Activated CD4-positive, alpha-beta T cell treated with anti-CD3 and anti-CD28 coated beads, Interleukin-2, amount 10 ng/mL, durations not matched to agents 7 days and 5 days (primary cell): ENCODE data around the gene SCAF8. TPM values are rescaled to one million over a fixed set of nuclear protein-coding genes. Genes with fewer than 3 reads are reported as not detected.

ENCODE experiments used
- CTCF ChIA-PET: fragments of 350-600 bp; sonication (Branson Sonifier 250); formaldehyde crosslinking; loops from one replicate; lab custom pipeline; 2021; ENCODE audit warnings: antibody characterized with exemption; lab: Charles Lee
- POLR2A ChIA-PET: fragments of 350-600 bp; sonication (Branson Sonifier 250); formaldehyde crosslinking; loops from one replicate; lab custom pipeline; 2021; ENCODE audit warnings: antibody characterized with exemption; lab: Charles Lee
- DNase-seq: peaks from one replicate; pipeline ENCODE4 v3.0.0-alpha.2; 2020
- H3K27ac Mint-ChIP-seq: one replicate; pipeline ENCODE4 v1.8.0; 2021; ENCODE audit warnings: mild to moderate bottlenecking, moderate library complexity, mixed read lengths
- H3K27me3 Mint-ChIP-seq: one replicate; pipeline ENCODE4 v1.8.0; 2021; ENCODE audit warnings: mixed read lengths
- H3K36me3 Mint-ChIP-seq: one replicate; pipeline ENCODE4 v1.8.0; 2021; ENCODE audit warnings: low read depth, mixed read lengths
- H3K4me1 Mint-ChIP-seq: one replicate; pipeline ENCODE4 v1.8.0; 2021; ENCODE audit warnings: mixed read lengths
- H3K4me3 Mint-ChIP-seq: one replicate; pipeline ENCODE4 v1.8.0; 2021; ENCODE audit warnings: mild to moderate bottlenecking, moderate library complexity, mixed read lengths
- H3K9me3 Mint-ChIP-seq: one replicate; pipeline ENCODE4 v1.8.0; 2021; ENCODE audit warnings: mixed read lengths
- total RNA-seq, 2 experiments: library from RNA; stranded (reverse); gene quantifications; one replicate each; pipeline ENCODE4 v1.2.3, GENCODE V29; 2021

SCAF8 gene, protein sequence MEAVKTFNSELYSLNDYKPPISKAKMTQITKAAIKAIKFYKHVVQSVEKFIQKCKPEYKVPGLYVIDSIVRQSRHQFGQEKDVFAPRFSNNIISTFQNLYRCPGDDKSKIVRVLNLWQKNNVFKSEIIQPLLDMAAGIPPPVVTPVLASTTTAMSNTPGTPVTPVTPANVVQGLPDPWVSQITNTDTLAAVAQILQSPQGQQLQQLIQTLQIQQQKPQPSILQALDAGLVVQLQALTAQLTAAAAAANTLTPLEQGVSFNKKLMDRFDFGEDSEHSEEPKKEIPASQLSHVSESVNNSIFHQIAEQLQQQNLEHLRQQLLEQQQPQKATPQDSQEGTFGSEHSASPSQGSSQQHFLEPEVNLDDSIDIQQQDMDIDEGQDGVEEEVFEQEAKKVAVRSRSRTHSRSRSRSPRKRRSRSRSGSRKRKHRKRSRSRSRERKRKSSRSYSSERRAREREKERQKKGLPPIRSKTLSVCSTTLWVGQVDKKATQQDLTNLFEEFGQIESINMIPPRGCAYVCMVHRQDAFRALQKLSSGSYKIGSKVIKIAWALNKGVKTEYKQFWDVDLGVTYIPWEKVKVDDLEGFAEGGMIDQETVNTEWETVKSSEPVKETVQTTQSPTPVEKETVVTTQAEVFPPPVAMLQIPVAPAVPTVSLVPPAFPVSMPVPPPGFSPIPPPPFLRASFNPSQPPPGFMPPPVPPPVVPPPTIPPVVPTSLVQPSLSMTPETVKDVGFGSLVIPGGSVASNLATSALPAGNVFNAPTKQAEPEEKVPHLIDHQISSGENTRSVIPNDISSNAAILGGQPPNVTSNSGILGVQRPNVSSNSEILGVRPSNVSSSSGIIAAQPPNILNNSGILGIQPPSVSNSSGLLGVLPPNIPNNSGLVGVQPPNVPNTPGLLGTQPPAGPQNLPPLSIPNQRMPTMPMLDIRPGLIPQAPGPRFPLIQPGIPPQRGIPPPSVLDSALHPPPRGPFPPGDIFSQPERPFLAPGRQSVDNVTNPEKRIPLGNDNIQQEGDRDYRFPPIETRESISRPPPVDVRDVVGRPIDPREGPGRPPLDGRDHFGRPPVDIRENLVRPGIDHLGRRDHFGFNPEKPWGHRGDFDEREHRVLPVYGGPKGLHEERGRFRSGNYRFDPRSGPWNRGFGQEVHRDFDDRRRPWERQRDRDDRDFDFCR (N-terminal part only)
- total RNA-seq: 10 to 100 TPM; 44.3 to 53.3 TPM

DNA sequence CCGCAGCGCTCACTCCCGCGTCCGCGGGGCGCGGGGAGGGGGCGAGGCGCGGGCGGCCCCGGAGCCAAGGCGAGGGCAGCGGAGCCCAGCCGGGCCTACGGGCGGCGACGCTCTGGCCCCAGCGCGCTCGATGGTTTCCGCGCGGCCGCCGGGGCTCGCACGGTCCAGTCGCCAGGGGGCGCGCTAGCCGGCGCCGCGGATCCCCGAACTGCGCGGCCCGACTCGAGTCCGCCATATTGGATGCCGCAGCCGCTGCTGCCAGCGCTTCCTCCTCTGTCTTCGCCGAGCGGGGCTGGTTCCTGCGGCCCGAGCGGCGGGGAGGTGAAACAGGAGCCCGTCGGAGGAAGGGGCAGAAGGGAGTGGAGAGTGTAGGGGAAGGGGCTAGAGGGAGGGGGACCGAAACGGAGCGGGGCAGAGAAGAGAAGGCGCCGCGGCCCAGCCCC lies at the start of gene SCAF8:
Gene SCAF8 (plus strand): TSS at position 234 of the 443 bp plus-strand sequence. CDS start 485 bp downstream, outside the sequence.
- Mint-ChIP-seq H3K36me3 (peaks cover 15% of the 10 kb centered on the region), H3K4me1 (peaks cover 41% of the 10 kb centered on the region), H3K27me3 (no peaks in the 10 kb centered on the region), H3K27ac (peak within 1 kb of the TSS; percentile 99), H3K4me3 (peak within 1 kb of the TSS; percentile 82), H3K9me3 (no peaks in the 10 kb centered on the region)
- ChIA-PET POLR2A (no interaction called here), CTCF (no interaction called here)
- DNase-seq: peak; percentile 79

DNA sequence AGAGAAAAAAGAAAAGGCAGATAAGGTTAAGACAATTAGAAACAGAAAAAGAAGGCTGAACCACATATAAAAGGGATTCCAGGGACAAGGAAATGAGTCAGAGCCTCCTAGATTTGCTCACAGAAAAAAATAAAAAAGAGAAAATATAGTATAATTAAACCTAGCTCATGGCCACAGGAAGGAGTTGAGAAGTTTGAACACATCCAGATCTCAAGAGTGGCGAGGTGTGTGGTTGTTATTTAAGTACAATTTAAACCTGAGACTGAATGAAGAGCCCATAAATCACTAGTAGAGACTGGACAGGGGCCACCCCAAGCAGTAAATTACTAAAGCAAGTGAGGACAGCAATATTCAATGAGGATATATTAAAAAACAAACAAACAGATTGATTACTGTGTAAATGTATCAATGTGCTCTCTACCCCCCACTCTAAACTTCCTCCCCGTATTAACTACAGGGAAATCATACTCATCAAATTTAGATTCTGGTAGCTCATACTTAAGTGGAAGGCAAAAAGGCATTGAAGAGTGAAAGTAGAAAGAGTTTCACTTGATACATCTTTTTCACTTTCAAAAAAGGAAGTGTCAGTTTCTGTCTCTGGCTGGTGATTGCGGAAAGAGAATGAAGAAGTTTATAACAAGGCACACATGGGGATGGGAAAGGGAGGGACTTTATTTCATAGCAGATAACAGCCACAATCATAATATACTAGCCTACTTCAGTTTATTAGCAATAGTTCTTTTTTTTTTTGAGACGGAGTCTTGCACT lies 49.3 kb upstream of the SCAF8 start:
- ChIA-PET CTCF (interaction anchor here (0.5 to 2.7 kb wide), 2 partner anchors 8 to 757 kb away, joined by 6 to 11 read pairs; no protein-coding TSS in a partner anchor), POLR2A (interaction anchor here (0.6 to 0.7 kb wide), 2 partner anchors 155 to 697 kb away, joined by 3 read pairs; no protein-coding TSS in a partner anchor)
- no peaks in the 10 kb centered on the region for H3K36me3 Mint-ChIP-seq
- no peak overlapping the region for H3K4me3 Mint-ChIP-seq
- peak overlapping the region; percentile 84 for H3K27ac Mint-ChIP-seq
- DNase-seq: no peak
- H3K9me3 Mint-ChIP-seq: no peaks in the 10 kb centered on the region
- H3K27me3 Mint-ChIP-seq: no peaks in the 10 kb centered on the region
- peaks cover 12% of the 10 kb centered on the region for H3K4me1 Mint-ChIP-seq

DNA sequence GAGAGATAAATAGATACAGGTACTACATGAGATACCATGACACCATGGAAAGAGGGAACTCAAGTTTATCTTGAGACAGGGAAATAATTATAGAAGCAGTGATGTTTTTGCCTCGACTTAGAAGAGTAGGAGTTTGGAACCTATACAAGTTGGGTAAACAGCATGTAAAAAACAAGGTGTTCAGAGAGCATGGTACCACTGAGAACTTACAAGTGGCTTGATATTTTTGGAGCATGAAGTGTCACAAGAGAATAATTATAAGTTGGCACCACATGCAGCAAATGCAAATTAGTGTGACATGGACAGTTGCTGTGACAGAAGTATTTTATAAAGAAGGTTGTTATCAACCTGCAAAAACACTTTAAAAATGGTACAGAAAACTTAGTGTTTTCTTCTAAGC lies 47.1 kb upstream of the SCAF8 start:
- peaks cover 12% of the 10 kb centered on the region for H3K4me1 Mint-ChIP-seq
- no peaks in the 10 kb centered on the region for H3K9me3 Mint-ChIP-seq
- no peak overlapping the region for H3K4me3 Mint-ChIP-seq
- ChIA-PET CTCF (no interaction called here), POLR2A (no interaction called here)
- no peak overlapping the region for H3K27ac Mint-ChIP-seq
- no peak for DNase-seq
- H3K36me3 Mint-ChIP-seq: no peaks in the 10 kb centered on the region
- no peaks in the 10 kb centered on the region for H3K27me3 Mint-ChIP-seq

DNA sequence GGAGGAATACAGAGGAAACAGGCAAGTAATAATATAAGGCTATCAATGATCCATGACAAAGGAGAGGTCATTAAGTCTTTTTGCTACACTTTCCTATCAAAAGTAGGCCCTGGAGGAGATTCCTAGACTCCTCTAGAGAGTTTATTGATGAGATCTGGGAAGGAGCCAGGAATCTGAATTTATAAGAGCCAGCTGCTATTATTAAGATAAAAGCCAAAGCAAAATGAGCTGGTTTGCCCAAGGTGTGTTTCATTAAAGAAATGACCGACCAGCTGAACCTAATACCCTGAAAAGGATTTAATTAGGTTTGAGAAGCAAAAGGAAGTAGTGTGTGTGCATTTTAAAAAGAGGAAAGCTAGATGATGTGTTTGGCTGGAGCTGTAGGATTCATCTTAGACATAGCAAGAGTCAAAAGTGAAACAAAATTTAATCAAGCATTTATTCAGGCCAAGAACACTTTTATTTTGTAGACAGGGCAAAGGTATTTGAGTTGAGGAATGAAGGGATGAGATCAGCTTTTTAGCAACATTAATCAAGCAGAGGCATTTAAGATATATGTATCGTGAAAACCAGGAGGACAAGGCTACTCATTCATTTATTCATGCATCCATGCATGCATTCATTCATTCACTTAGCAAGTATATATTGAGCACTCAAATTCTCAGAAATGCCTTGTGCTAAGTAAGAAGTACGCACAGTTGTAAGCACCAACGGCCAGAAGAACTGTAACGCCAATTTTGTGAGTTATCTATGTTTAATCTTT lies 43.5 kb upstream of the SCAF8 start:
- ChIA-PET CTCF (interaction anchor here (1.2 kb wide), 1 partner anchor 14 kb away, joined by 7 read pairs; no protein-coding TSS in a partner anchor), POLR2A (interaction anchor here (0.7 kb wide), 1 partner anchor 234 kb away, joined by 3 read pairs; no protein-coding TSS in a partner anchor)
- H3K4me1 Mint-ChIP-seq: no peaks in the 10 kb centered on the region
- no peaks in the 10 kb centered on the region for H3K9me3 Mint-ChIP-seq
- no peak for DNase-seq
- no peaks in the 10 kb centered on the region for H3K36me3 Mint-ChIP-seq
- H3K27me3 Mint-ChIP-seq: no peaks in the 10 kb centered on the region
- no peak overlapping the region for H3K27ac Mint-ChIP-seq
- H3K4me3 Mint-ChIP-seq: no peak overlapping the region

DNA sequence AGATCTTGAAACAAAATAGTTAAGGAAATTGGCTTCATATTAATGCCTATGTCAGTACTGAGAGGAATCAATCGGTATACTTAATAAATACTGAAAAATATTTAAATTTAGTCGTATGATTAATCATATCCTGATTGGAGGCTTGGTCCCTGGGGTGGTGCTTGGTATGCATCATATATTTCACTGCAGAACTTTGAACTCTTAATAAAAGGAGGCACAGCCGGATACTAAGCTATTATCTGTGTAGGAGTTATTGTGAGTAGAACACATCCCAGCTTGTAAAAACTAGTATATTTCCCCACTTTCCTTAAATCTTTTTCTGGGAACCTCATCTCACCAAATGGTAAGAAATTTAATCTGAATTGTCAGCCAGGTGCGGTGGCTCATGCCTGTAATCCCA lies 42.4 kb upstream of the SCAF8 start:
- Mint-ChIP-seq H3K27ac (no peak overlapping the region), H3K27me3 (no peaks in the 10 kb centered on the region), H3K36me3 (no peaks in the 10 kb centered on the region), H3K4me1 (no peaks in the 10 kb centered on the region), H3K9me3 (no peaks in the 10 kb centered on the region), H3K4me3 (no peak overlapping the region)
- no peak for DNase-seq
- ChIA-PET CTCF (interaction anchor here (1.1 to 1.5 kb wide), 2 partner anchors 10 to 15 kb away, joined by 3 to 4 read pairs; no protein-coding TSS in a partner anchor), POLR2A (no interaction called here)

DNA sequence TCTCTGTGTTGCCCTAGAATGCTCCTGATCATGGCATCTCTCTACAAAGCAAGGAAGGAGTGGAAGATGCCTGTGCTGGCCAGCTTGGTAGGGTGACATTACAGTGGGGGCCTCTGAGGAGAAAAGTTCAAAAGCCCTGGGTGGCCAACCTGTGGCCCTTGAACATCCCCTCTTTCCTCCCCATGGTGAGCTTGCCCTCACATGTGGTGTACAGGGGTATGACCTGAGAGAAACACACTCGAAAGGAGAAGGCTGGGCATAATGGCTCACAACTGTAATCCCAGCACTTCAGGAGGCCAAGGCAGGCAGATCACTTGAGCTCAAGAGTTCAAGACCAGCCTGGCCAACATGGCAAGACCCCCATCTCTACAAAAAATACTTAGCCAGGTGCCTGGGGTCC lies 36.6 kb upstream of the SCAF8 start:
- H3K4me1 Mint-ChIP-seq: no peaks in the 10 kb centered on the region
- no peaks in the 10 kb centered on the region for H3K9me3 Mint-ChIP-seq
- ChIA-PET POLR2A (no interaction called here), CTCF (interaction anchor here (0.6 kb wide), 1 partner anchor 492 kb away, joined by 4 read pairs; no protein-coding TSS in a partner anchor)
- no peak overlapping the region for H3K4me3 Mint-ChIP-seq
- H3K36me3 Mint-ChIP-seq: no peaks in the 10 kb centered on the region
- H3K27me3 Mint-ChIP-seq: peaks cover under 1% of the 10 kb centered on the region
- no peak overlapping the region for H3K27ac Mint-ChIP-seq
- DNase-seq: no peak

DNA sequence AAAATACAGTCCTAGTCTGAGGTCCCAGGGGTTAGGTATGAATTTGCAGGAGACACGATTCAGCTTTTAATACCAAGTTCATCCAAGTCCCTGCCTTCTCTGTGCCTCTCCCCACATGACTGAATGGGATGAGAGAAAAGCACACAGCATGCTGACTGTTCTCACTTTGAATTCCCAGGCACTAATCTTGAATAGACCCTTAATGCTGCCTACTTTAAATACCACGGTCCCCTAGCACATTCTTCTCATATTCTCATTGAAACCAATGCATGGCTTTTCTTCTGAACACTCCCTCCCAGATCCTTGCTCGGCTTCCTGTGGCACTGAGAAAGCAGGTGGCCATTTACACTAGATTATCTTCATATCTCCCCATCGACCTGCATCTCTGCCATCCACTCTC lies 30.1 kb upstream of the SCAF8 start:
- Mint-ChIP-seq H3K36me3 (no peaks in the 10 kb centered on the region), H3K9me3 (no peaks in the 10 kb centered on the region), H3K4me1 (no peaks in the 10 kb centered on the region), H3K4me3 (no peak overlapping the region), H3K27ac (no peak overlapping the region), H3K27me3 (peaks cover 10% of the 10 kb centered on the region)
- ChIA-PET CTCF (no interaction called here), POLR2A (no interaction called here)
- no peak for DNase-seq

DNA sequence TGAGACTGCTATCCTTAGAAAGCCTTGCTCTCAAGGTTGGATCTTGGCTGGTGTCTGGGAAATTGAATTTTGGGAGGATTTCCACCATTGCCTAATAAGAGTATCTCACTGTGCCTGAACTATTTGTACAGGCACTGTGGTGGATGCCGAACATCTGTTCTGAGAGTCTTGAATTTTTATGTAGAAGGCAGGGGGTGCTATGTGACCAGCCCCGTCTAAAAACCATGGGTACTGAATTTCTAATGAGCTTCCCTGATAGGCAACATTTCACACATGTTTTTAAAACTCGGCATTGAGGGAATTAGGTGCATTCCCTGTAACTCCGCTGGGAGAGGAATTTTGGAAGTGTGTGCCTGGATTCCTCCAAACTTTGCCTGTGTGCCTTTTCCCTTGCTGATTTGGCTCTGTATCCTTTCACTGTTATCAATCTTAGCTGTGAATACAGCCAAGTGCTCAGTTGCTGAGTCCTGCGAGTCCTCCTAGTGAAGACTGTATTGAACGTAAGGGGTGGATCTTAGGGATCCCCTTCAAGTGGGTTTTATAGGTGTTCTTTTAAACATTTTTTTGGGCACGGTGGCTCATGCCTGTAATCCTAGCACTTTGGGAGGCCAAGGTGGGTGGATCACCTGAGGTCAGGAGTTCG lies 27.6 kb upstream of the SCAF8 start:
- POLR2A ChIA-PET: no interaction called here
- no peaks in the 10 kb centered on the region for H3K36me3 Mint-ChIP-seq
- H3K9me3 Mint-ChIP-seq: no peaks in the 10 kb centered on the region
- H3K27ac Mint-ChIP-seq: no peak overlapping the region
- DNase-seq: no peak
- CTCF ChIA-PET: no interaction called here
- H3K4me1 Mint-ChIP-seq: no peaks in the 10 kb centered on the region
- no peak overlapping the region for H3K4me3 Mint-ChIP-seq
- H3K27me3 Mint-ChIP-seq: peaks cover 12% of the 10 kb centered on the region

DNA sequence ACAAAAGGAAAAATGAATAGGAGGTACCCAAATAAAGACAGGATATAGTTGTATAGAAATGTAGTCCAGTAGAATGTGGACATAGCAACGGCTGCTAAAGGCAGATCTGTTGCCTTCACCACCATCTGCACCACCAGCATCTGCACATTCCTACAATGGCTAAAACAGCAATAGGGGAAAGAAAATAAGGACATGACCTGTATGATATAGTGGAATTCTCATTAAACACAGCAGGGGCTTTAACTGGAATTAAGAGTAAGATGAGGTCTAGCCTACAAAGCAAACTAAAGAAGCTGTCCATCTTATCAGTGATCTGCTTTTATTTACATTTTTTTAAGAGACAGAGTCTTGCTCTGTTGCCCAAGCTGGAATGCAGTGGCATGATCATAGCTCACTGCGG lies 26.8 kb upstream of the SCAF8 start:
- Mint-ChIP-seq H3K27me3 (peaks cover 12% of the 10 kb centered on the region), H3K4me1 (no peaks in the 10 kb centered on the region), H3K4me3 (no peak overlapping the region), H3K9me3 (no peaks in the 10 kb centered on the region), H3K27ac (no peak overlapping the region), H3K36me3 (no peaks in the 10 kb centered on the region)
- DNase-seq: no peak
- CTCF ChIA-PET: no interaction called here
- POLR2A ChIA-PET: no interaction called here

DNA sequence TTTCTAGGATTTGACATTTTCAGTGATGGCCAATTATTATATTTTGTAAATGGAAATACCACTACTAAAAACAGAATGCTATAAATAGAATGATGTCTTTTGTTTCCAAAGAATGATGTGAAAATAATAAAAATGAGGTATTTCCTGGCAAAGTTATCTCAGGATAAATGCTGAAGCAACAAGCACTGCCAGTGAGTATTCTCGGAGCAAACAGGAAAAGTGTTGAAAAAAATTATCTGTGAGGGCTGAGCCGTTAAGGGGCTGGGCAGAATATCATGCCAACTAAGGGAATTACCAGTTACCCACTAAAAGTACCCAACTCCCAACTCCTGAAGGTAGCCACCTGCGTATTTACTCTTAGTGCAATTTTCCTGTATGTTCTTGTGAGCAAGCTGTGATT lies 23.6 kb upstream of the SCAF8 start:
- Mint-ChIP-seq H3K27ac (no peak overlapping the region), H3K9me3 (no peaks in the 10 kb centered on the region), H3K27me3 (peaks cover 5% of the 10 kb centered on the region), H3K36me3 (no peaks in the 10 kb centered on the region), H3K4me3 (no peak overlapping the region), H3K4me1 (no peaks in the 10 kb centered on the region)
- ChIA-PET POLR2A (no interaction called here), CTCF (no interaction called here)
- no peak for DNase-seq

DNA sequence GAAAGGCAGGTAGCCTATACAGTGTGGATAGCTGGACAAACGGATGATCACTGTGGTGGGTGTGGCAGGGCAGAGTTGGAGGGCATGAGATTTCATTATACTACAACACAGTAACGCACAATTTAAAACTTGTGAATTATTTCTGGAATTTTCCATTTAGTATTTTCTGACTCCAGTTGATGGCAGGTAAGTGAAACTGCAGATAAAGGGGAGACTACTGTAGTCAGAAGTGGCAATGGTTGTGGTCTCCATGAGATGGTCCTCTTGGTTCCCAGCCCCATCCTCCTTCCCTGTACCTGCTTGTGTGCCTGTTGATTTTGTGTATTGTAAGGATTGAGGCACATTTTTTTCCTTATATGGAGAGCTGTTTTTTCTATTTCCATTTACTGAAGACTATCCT lies 22.5 kb upstream of the SCAF8 start:
- Mint-ChIP-seq H3K4me3 (no peak overlapping the region), H3K36me3 (no peaks in the 10 kb centered on the region), H3K27ac (no peak overlapping the region), H3K4me1 (no peaks in the 10 kb centered on the region), H3K9me3 (no peaks in the 10 kb centered on the region), H3K27me3 (peaks cover 5% of the 10 kb centered on the region)
- ChIA-PET CTCF (no interaction called here), POLR2A (no interaction called here)
- no peak for DNase-seq
